GM21390 (cell line): ENCODE data around the gene PPP1R8.

Experiments used
- ATAC-seq: cut with Tn5 transposase; IDR thresholded peaks from one replicate; pipeline ENCODE4 v1.9.1; 2021; ENCODE audit not compliant: unreplicated experiment

PPP1R8 gene

DNA sequence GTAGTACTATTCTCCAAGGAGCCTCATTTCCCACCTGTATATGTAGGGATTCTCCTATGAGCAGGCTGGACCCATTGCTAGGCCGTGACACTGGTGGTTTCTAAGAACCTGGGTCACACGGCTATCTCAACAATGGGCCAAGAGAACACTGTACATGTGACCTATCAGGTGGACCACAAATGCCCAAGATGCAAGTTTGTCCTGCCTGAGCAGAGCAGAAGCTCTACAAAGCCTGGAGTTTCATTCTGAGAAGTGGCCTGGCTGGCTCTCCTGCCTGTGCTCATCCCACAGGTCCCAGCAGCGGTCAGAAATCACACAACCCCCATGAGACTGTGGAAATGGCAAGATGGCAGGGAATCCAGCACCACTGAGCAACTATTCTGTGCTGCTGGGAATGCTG lies 58.9 kb downstream of the PPP1R8 start:
- no peak for ATAC-seq

DNA sequence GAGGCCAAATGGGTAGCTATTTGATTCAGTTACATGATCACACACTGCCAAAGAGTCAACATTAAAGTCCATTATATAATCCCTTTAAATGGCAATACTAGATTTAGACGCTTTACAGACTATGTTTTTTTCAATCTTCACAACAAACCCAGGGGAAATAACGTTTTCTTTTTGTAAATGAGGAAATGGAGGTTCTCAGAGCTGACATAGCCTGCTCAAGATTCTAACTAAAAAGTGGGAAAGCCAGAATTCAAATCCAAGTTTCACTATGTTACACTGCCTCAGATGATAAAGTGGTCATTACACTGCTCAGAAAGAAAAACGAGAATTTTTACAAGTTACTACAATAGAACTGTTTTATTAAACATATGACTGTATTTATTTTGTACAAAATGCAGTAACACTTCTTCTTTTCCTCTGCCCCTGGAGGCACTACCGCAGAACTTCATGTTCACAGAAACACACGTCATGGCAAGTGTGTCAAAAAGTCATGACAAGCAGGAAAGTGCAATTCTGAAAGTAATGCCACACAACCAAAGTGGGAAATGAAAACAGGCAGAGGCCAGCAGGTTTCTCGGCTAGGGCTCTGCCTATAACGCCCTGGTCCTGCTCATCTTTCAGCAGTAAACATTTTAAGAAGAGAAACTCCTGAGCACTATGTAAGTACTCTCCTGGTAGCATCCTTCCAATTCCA lies 60.8 kb downstream of the PPP1R8 start:
- ATAC-seq, result no peak

DNA sequence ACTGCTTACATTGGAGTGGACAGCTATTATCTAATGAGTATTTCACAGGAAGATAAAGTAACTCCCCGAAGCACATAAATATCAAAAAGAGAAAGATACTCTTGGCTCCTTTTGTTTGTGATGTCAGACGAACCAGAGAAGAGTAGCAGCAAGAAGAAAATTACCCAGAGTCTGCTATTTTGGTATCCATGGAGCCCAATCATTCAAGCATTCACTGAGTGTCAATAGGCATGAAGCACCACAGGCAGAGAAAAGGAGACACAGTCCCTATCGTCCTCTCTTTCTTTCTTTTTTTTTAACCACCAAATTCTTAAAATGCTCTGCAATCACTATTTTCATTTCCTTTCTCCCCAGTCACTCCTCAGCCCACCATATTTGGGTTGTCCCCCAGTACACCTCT lies 63.9 kb downstream of the PPP1R8 start:
- ATAC-seq, result no peak
